ENCODE results near the gene SDHD.

- no peak for TF ChIP-seq POLR2A (IDR thresholded peaks at IDR 0.05)
- TF ChIP-seq CTCF (IDR thresholded peaks at IDR 0.05), result no peak
Measured at GRCh38 chr11:112058103-112058502, 28.6 kb upstream of the SDHD start.
